GM21619 (cell line): ENCODE measurements around the gene PICALM.
"Not testable (repeated sequence)": the region's sequence is repeated elsewhere in the genome, so short reads cannot be mapped to it uniquely, and the experiment has no call there.

Source experiments
- ATAC-seq: cut with Tn5 transposase; IDR thresholded peaks from one replicate; pipeline ENCODE4 v1.9.1; 2021; ENCODE audit not compliant: unreplicated experiment

The PICALM gene, protein sequence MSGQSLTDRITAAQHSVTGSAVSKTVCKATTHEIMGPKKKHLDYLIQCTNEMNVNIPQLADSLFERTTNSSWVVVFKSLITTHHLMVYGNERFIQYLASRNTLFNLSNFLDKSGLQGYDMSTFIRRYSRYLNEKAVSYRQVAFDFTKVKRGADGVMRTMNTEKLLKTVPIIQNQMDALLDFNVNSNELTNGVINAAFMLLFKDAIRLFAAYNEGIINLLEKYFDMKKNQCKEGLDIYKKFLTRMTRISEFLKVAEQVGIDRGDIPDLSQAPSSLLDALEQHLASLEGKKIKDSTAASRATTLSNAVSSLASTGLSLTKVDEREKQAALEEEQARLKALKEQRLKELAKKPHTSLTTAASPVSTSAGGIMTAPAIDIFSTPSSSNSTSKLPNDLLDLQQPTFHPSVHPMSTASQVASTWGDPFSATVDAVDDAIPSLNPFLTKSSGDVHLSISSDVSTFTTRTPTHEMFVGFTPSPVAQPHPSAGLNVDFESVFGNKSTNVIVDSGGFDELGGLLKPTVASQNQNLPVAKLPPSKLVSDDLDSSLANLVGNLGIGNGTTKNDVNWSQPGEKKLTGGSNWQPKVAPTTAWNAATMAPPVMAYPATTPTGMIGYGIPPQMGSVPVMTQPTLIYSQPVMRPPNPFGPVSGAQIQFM

DNA sequence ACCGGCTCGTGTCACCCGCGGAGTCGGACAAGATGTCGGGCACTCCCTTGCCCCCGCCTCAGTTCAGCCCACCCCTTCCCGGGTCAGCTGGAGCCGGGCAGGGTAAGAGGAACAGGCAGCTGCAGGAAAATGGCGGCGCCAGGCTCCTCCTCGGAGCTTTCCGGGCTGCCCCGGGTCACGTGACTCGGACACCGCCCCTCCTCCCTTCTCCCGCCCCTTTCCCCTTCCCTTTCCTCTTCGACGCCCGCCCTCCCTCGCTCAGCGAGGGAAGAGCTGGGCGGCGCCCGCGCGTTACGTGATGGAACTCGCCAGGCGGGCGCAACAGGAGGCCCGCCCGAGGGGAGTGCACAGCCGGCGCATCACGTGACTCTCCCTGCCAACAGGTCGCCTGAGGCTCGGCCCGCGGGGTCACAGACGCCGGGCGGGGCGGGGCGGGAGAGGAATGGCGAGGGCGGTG, at the start of gene PICALM:
PICALM (minus strand) TSS at position 134 of the 457 bp plus-strand sequence. CDS start 304 bp downstream, outside the sequence.
- peak; percentile 78 for ATAC-seq

DNA sequence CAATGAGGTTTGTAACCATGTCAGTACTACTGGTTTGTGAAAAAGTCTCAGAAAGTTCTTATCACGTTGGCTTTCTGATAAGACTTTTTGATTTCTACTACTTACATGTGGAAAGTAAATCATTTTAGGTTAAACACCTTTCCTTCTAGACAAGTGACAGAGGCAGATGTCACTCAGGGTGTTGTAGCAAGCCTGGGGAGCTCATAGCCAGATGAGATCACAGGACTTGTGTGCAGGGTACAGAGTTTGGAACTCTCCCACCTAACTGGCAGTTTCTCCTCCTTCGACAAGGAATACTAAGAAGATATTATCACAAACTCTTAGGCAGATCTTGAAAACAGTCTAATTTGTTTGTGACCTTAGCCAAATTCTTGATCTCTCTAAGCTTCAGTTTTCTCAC, 49.4 kb upstream of the PICALM start:
- no peak for ATAC-seq

DNA sequence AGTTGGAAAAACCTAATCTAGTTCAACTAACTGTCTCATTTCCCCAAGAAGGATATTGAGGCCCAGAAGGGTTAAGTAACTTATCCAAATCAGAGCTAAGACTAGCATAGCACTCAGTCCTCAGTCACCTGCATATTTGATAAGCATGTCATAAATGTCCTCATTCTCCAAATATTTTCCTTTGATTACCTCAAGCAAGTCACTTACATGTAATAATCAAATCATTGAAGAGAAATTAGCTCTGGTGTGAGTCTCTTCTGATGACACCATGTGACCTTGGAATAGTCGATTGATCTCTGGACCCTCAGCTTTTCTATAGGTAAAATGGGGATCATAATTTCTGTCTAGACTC, 48.8 kb upstream of the PICALM start:
- no peak for ATAC-seq

DNA sequence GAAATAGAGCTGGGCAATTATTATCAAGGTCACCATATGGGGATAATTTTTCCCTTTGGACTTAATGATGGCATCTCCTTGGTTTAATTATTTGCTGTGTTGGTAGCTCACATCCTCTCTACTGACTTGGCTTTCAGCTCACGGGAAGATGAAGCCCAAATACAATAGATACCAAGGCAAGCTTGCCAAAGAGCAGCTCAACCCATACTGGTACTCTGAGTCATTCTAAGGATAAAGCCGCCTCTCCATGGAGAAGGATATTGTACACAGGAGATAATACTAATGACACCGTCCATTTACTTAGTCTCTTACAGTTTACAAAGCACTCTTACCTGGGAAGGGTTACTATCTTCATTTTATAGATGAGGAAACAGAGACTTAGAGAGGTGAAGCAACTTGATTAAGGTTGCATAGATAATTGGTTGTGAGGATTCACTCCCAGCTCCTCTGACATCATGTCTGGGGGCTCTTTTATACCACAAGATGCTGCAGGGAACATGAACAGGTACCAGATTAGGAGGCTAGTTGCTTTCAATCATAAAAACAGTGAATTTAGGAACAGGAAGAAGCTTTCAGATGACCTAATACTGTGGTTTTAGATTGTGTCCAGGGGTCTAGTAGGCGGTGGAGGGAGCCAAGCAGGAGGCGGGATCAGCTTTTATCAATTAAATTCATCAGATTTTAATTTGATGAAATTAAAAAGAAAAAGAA, 48.3 kb upstream of the PICALM start:
- no peak for ATAC-seq

DNA sequence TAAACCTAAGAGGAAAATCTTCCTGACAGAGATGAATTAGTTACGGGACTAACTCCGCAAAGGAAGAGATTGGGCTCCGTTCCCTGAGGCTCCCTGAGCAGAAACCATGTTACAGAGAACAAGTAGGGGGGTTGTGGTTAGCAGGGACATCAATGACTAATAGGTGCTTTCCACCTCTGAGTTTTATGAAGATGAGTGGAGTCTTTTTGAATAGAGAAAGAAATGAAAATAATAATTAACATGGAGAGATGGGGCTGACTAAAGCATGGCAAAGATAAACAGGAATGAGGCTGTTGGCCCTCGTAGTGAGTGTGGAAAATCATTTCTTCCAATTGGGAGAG, 47.5 kb upstream of the PICALM start:
- ATAC-seq, result peak; percentile 87

DNA sequence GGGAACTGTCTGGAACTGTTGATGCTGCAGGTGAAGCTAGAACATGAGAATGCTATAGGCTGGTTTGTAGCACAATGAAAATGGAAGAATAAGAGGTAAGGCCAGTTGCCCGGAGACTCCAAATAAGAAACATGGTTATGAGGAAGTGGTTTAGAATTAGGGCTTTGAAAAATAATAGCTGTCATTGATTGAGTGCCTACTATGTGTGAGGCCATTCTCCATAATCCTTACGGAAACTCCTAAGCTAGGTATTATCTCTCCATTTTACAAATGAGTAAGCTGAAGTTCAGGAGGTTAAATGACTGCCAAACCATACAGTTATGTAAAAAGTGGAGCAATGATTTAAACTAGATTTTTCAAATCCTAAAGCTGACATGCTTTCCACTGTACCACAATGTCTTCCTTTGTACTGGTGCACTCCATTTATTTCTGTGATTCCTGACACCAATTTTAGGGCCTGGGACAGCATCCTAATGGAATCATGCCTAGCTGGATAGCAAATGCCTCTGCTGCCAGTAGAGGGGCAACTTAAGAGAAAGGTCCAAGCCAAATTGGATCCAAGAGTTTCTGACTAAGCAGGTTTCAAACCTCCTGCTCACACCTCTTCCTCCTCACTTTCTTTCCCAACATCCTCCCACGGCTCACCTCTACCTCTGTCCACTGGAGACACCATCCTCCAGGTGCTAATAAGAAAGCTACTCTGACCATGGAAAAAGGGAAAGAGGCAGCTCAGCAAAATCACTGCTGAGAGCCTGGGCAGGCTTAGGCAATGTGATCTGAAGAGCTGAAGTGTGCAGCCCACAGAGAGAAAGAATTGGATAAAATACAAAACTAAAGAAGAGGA, 46.9 kb upstream of the PICALM start:
- ATAC-seq, result peak; percentile 24

DNA sequence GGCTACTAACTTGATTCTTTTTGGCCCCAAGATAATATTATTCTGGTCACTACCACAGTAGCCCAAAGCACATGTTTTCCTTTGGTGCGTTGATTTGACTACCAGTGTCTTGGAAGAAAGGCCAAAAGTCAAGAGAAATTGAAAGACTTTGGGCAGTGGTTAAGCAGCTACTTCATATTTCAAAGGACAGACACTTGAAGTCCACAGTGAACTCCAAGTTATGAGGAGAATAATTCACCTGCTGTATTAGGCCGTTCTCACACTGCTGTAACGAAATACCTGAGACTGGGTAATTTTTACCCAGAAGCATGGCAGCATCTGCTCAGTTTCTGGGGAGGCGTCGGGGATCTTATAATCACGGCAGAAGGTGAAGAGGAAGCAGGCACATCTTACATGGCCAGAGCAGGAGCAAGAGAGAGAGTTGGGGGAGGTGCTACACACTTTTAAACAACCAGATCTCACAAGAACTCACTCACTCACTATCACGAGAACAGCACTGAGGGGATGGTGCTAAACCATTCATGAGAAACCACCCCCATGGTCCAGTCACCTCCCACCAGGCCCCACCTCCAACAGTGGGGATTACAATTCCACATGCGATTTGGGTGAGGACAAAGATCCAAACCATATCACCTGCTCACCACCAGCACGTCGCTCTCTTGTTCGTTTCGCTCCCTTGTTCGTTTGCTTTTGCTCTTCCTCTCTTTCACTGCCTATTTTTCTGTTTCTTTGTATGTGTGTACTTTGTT, 40.2 kb upstream of the PICALM start:
- no peak for ATAC-seq

DNA sequence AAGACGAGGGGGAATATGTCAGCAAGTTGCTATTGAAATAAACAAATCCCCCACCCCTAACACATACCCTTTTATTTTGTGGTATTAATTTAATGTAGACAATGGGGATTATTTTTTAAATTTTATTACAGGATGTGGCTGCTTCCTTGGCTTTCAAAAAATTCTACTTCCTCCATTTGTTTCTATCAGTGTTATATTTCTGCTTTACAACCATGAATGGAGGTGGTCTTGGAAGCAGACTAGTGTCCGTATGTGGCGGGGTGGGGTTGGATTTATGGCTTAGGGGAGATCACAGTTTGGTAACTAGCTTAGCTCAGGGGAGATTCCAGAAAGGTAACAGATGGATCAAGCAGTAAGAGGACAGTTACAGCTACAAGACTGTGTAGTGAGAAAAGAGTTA, 39.3 kb upstream of the PICALM start:
- no peak for ATAC-seq

DNA sequence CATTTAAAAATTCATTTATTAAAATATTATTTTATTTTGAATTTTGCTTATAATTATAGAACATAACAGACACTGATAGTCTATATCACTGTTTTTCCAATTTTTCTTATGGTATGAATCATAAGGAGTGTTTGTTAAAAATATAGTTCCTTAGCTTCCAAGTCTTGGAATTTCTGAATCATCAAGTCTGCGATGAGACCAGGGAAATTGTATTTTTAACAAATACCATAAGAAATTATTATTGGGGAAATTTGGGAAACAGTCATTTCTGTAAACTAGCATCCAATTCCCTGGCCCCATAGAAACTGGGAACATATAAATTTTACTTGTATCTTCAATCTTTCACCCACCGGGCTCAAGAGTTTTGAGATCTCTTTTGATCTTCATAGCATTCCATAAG, 38.0 kb upstream of the PICALM start:
- ATAC-seq, result no peak

DNA sequence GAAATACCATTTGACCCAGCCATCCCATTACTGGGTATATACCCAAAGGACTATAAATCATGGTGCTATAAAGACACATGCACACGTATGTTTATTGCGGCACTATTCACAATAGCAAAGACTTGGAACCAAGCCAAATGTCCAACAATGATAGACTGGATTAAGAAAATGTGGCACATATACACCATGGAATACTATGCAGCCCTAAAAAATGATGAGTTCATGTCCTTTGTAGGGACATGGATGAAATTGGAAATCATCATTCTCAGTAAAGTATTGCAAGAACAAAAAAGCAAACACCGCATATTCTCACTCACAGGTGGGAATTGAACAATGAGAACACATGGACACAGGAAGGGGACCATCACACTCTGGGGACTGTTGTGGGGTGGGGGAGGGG, 37.1 kb upstream of the PICALM start:
- ATAC-seq, result not testable (repeated sequence)

DNA sequence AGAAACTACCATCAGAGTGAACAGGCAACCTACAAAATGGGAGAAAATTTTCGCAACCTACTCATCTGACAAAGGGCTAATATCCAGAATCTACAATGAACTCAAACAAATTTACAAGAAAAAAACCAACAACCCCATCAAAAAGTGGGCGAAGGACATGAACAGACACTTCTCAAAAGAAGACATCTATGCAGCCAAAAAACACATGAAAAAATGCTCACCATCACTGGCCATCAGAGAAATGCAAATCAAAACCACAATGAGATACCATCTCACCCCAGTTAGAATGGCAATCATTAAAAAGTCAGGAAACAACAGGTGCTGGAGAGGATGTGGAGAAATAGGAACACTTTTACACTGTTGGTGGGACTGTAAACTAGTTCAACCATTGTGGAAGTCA, 36.7 kb upstream of the PICALM start:
- ATAC-seq, result not testable (repeated sequence)

DNA sequence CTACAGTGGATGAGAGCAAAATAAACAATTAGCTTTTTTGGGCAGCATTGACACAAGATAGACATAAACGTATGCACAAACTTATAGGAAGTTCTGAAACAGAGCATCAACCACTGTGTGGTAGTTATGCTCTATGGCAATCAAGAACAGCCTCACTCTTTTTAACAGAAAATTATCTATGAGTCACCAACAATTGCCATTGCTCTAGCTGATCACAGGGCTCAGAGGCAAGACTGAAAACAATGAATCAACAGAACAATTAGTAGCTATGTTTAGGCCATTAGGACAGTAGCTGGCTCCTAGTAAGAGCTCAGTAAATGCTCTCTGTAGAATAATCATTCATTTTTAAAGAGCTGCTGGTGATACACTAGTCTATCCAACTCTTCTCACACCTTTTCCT, 34.9 kb upstream of the PICALM start:
- no peak for ATAC-seq

DNA sequence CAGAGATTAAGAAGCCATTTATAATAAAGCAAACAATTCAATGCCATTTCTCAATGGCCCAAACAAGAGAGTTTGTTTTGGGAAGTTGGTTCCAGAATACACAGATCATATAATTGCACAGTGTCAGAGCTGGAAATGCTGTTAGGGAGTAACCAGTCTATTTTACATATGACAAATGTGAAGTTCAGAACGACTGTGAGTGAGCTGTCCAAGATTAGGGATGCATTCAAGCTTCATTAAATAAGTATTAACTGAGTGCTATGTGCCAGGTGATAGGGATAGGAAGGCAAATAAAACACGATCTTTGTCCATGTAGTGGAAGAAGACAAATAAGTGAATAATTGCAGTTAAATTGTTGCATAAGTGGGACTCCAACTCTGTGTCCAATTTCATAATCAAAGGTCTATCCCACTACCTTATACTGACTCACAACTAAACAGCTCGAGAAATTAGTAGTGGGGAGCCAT, 33.1 kb upstream of the PICALM start:
- ATAC-seq, result no peak

DNA sequence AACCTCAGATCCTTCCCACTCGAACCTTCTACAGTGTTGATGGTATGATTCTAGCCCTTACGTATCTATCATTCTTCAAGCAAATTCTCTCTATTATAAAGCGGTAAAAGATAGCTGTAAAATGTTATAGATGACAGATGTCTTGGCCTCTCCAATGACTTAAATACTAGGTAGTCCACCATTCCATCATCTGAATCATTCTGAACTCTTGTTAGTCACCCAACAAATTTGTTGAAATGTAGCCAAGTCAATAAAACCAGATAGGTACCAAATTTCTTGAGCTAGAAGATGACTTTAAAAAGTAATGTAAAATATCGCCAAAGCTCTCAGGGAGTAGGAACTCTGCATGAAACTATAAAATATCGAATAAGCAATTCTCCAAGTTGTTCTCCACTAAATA, 32.6 kb upstream of the PICALM start:
- no peak for ATAC-seq

DNA sequence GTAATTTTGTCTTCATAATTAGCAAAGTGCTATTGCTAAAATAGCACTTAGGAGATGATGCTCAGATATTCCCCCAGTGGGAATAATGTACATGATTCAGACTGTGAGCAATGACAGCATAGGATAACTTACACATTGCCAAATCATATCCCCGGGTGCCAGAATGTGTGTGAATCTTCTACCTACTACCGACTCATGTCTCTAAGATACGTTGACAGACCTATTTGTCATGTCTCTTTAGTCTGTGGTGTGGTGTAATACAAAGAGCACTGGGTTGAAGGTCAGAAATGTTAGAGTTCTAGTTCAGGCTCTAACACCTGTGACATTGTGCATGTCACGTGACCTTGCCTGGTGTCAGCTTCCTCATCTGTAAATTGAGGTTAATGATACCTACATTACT, 31.0 kb upstream of the PICALM start:
- no peak for ATAC-seq

DNA sequence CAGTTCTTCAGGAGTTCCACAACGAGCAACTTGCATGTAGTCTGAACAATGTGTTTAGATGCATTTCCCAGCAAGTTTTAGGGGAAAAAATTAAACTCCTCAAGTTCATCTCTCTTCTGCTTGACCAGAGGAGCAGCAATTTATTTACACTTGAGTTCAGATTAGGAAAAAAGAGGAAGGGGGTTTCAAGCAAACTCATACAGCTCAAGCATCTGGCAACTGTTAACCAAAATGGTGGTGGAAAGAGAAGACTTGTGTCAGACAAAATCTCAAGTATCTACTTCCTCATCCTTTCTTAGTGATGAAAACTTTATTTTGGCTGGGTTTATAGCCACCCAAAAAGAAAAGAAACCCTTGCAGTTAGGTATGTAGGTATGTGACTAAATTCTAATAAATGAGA, 29.1 kb upstream of the PICALM start:
- no peak for ATAC-seq

DNA sequence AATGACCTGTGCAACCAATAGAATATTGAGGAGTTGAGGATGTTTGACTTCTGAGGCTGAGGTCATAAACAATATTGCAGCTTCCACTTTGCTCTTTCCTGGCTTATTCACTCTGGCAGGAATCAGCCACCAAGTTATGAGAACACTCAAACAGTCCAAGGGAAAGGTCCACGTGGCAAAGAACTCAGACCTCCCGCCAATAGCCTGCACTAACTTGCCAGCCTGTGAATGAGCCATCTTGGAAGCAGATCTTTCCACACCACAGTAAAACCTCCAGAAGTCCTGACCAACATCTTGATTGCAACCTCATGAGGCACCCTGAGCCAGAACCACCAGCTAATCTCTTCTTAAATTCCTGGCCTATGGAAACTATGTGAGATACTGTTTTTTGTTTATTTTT, 22.7 kb upstream of the PICALM start:
- no peak for ATAC-seq

DNA sequence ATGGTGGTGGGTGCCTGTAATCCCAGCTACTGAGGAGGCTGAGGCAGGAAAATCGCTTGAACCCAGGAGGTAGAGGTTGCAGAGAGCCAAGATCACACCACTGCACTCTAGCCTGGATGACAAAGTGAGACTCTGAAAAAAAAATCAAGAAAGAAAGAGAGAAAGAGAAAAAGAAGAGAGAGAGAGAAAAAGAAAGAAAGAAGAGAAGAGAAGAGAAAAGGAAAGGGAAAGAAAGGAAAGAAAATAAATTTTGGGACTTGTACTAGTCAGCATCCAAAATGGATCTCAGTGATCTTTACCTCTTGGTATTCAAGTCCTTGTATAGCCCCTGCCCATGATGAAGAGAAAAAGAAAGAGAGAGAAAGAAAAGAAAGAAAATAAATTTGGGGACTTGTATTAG, 22.2 kb upstream of the PICALM start:
- no peak for ATAC-seq

DNA sequence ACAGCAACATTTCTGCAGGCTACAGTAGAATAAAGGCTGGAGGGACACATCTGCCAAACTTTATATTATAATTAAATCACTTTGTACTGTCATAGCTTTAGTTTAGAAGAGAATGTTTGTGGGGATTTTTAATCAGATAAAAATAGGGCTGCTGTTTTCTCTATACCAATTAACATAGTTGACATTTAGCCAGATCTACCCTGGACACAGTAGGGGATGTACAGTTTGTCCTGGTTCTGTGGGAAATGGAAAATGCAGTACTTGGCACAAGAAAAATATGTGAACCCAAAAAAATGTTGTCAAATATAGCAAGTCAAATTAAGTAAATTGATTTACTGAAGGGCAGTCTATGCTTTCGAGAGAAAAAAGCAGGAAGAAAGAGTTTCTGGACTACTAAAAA, 20.8 kb upstream of the PICALM start:
- no peak for ATAC-seq

DNA sequence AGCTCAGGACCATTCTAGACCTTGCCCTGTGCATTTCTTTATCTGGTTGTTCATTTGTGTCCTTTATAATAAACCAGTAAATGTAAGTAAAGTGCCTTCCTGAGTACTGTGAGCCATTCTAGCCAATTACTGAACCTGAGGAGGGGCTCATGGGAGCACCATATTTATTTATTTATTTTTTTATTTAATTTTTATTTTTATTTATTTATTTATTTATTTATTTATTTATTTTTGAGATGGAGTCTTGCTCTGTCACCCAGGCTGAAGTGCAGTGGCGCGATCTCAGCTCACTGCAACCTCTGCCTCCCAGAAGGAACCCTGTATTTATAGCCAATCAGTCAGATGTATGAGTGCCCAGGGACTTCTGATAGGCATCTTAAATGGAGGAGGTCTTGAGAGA, 18.8 kb upstream of the PICALM start:
- ATAC-seq, result not testable (repeated sequence)
